H9 (cell line): ENCODE data around the gene ACTN4. TPM values are rescaled to one million over a fixed set of nuclear protein-coding genes. Genes with fewer than 3 reads are reported as not detected.

ENCODE experiments used
- DNase-seq: peaks from one replicate; pipeline ENCODE4 v3.0.0-alpha.2; 2017
- H2AFZ ChIP-seq: one replicate; pipeline ENCODE4 v1.6.1; 2013; ENCODE audit warnings: mild to moderate bottlenecking, low read length, control low read depth, moderate library complexity
- H2AK5ac ChIP-seq: 2 replicates; pipeline ENCODE4 v1.6.1; 2013; ENCODE audit warnings: low read length, control low read depth, mixed read lengths; ENCODE audit not compliant: insufficient read length
- H2BK120ac ChIP-seq: one replicate; pipeline ENCODE4 v1.6.1; 2013; ENCODE audit warnings: low read depth, mild to moderate bottlenecking, low read length, control low read depth, inconsistent platforms; ENCODE audit not compliant: poor library complexity, severe bottlenecking
- H2BK12ac ChIP-seq: 2 replicates; pipeline ENCODE4 v1.6.1; 2013; ENCODE audit warnings: low read length, control low read depth, mixed read lengths, low read depth; ENCODE audit not compliant: insufficient read length
- H2BK15ac ChIP-seq: 2 replicates; pipeline ENCODE4 v1.6.1; 2013; ENCODE audit warnings: low read depth, low read length, control low read depth
- H2BK20ac ChIP-seq: one replicate; pipeline ENCODE4 v1.6.1; 2013; ENCODE audit warnings: low read depth, mild to moderate bottlenecking, low read length, control low read depth, inconsistent platforms; ENCODE audit not compliant: poor library complexity, severe bottlenecking
- H2BK5ac ChIP-seq: 2 replicates; pipeline ENCODE4 v1.6.1; 2013; ENCODE audit warnings: low read length, control low read depth, mixed read lengths; ENCODE audit not compliant: insufficient read length
- H3K14ac ChIP-seq: 2 replicates; pipeline ENCODE4 v1.6.1; 2013; ENCODE audit warnings: low read length, control low read depth; ENCODE audit not compliant: insufficient read depth
- H3K18ac ChIP-seq: 2 replicates; pipeline ENCODE4 v1.6.1; 2013; ENCODE audit warnings: low read depth, mild to moderate bottlenecking, mixed read lengths, low read length, control low read depth; ENCODE audit not compliant: insufficient read length
- H3K23ac ChIP-seq: 2 replicates; pipeline ENCODE4 v1.6.1; 2013; ENCODE audit warnings: low read length, control low read depth, mixed read lengths, low read depth; ENCODE audit not compliant: insufficient read length
- H3K23me2 ChIP-seq: 2 replicates; pipeline ENCODE4 v1.6.1; 2013; ENCODE audit warnings: low read depth, mild to moderate bottlenecking, mixed read lengths, low read length, control low read depth; ENCODE audit not compliant: insufficient read length, poor library complexity, severe bottlenecking
- H3K27ac ChIP-seq: 2 replicates; pipeline ENCODE4 v1.5.1; 2013; ENCODE audit warnings: low read length, control low read depth, mixed read lengths, low read depth; ENCODE audit not compliant: insufficient read length
- H3K27me3 ChIP-seq: 2 replicates; pipeline ENCODE4 v1.6.1; 2013; ENCODE audit warnings: low read length, control low read depth, inconsistent platforms; ENCODE audit not compliant: insufficient read depth
- H3K4ac ChIP-seq: 2 replicates; pipeline ENCODE4 v1.6.1; 2013; ENCODE audit warnings: low read depth, mild to moderate bottlenecking, control low read depth, inconsistent platforms, low read length, moderate library complexity
- H3K4me1 ChIP-seq: 2 replicates; pipeline ENCODE4 v1.6.1; 2013; ENCODE audit warnings: low read length, control low read depth, inconsistent platforms; ENCODE audit not compliant: insufficient read depth
- H3K4me2 ChIP-seq: 2 replicates; pipeline ENCODE4 v1.6.1; 2013; ENCODE audit warnings: low read length, control low read depth, mixed read lengths; ENCODE audit not compliant: insufficient read length, insufficient read depth
- H3K56ac ChIP-seq: 2 replicates; pipeline ENCODE4 v1.6.1; 2013; ENCODE audit warnings: low read depth, mild to moderate bottlenecking, mixed read lengths, low read length, control low read depth; ENCODE audit not compliant: insufficient read length
- H3K79me1 ChIP-seq: 2 replicates; pipeline ENCODE4 v1.6.1; 2013; ENCODE audit warnings: low read depth, mild to moderate bottlenecking, moderate library complexity, low read length, control low read depth, inconsistent platforms; ENCODE audit not compliant: insufficient read depth, poor library complexity, severe bottlenecking
- H3K79me2 ChIP-seq: 2 replicates; pipeline ENCODE4 v1.6.1; 2013; ENCODE audit warnings: low read length, control low read depth, inconsistent platforms; ENCODE audit not compliant: insufficient read depth
- H3K9ac ChIP-seq: 2 replicates; pipeline ENCODE4 v1.6.1; 2013; ENCODE audit warnings: low read length, control low read depth, mixed read lengths; ENCODE audit not compliant: insufficient read length; ENCODE audit errors: extremely low read depth
- H3K9me3 ChIP-seq: one replicate; pipeline ENCODE4 v1.6.1; 2013; ENCODE audit warnings: low read depth, low read length, inconsistent platforms; ENCODE audit not compliant: control insufficient read depth
- H3T11ph ChIP-seq: one replicate; pipeline ENCODE4 v1.6.1; 2013; ENCODE audit warnings: mild to moderate bottlenecking, low read length, control low read depth, inconsistent platforms
- H4K20me1 ChIP-seq: one replicate; pipeline ENCODE4 v1.6.1; 2013; ENCODE audit not compliant: control insufficient read depth, insufficient read length, insufficient read depth
- H4K5ac ChIP-seq: 2 replicates; pipeline ENCODE4 v1.6.1; 2013; ENCODE audit warnings: low read depth, mild to moderate bottlenecking, mixed read lengths, low read length, control low read depth; ENCODE audit not compliant: insufficient read length
- H4K8ac ChIP-seq: replicated peaks from 2 replicates; pipeline ENCODE4 v1.6.1; 2013; ENCODE audit warnings: low read length, control low read depth, mixed read lengths, low read depth; ENCODE audit not compliant: insufficient read length
- H4K91ac ChIP-seq: 2 replicates; pipeline ENCODE4 v1.6.1; 2013; ENCODE audit warnings: low read depth, mild to moderate bottlenecking, moderate library complexity, mixed read lengths, low read length, control low read depth; ENCODE audit not compliant: insufficient read length
- H3K27ac Mint-ChIP-seq, 3 experiments: 2 replicates in 2 of 3; 3 replicates in 1 of 3; pipeline ENCODE4 v1.8.0; 2020 to 2021; ENCODE audit warnings: mixed read lengths in 3 of 3, mild to moderate bottlenecking in 1 of 3, moderate library complexity in 1 of 3
- H3K27me3 Mint-ChIP-seq: 2 replicates; pipeline ENCODE4 v1.8.0; 2021; ENCODE audit warnings: low read depth, mild to moderate bottlenecking, moderate library complexity, mixed read lengths
- H3K36me3 Mint-ChIP-seq, 3 experiments: 2 replicates in 2 of 3; 3 replicates in 1 of 3; pipeline ENCODE4 v1.8.0; 2020 to 2021; ENCODE audit warnings: low read depth in 3 of 3, mixed read lengths in 3 of 3; ENCODE audit not compliant: insufficient read depth in 1 of 3
- H3K4me1 Mint-ChIP-seq, 2 experiments: 2 replicates each; pipeline ENCODE4 v1.8.0; 2020; ENCODE audit warnings: mixed read lengths in 2 of 2
- H3K4me3 Mint-ChIP-seq, 2 experiments: 2 replicates in 1 of 2; 3 replicates in 1 of 2; pipeline ENCODE4 v1.8.0; 2020 to 2021; ENCODE audit warnings: mild to moderate bottlenecking in 2 of 2, mixed read lengths in 2 of 2, moderate library complexity in 1 of 2
- H3K9me3 Mint-ChIP-seq, 2 experiments: 2 replicates in 1 of 2; 3 replicates in 1 of 2; pipeline ENCODE4 v1.8.0; 2020; ENCODE audit warnings: mild to moderate bottlenecking in 2 of 2, mixed read lengths in 2 of 2, moderate library complexity in 1 of 2
- WGBS: extraction: QIAGEN DNeasy Blood & Tissue Kit; methylation state at CpG from one replicate; pipeline ENCODE4 v1.1.7; 2013; ENCODE audit warnings: missing lambda C conversion rate, low lambda C conversion rate, mixed read lengths; ENCODE audit not compliant: insufficient read length; ENCODE audit errors: extremely low coverage; 5-methylcytosine and 5-hydroxymethylcytosine counted together
- total RNA-seq: library from RNA; stranded (reverse); gene quantifications from 2 replicates; pipeline ENCODE4 v1.2.1, GENCODE V29; 2021
- TF ChIP-seq, protein P1 (sequence below): fragments of 200-600 bp; sonication (generic); conservative IDR thresholded peaks from 3 replicates; pipeline ENCODE4 v1.8.0; 2021; ENCODE audit warnings: antibody characterized with exemption, mild to moderate bottlenecking

ACTN4 gene
- total RNA-seq, 1 experiment from 2014 or later: 369 TPM

DNA sequence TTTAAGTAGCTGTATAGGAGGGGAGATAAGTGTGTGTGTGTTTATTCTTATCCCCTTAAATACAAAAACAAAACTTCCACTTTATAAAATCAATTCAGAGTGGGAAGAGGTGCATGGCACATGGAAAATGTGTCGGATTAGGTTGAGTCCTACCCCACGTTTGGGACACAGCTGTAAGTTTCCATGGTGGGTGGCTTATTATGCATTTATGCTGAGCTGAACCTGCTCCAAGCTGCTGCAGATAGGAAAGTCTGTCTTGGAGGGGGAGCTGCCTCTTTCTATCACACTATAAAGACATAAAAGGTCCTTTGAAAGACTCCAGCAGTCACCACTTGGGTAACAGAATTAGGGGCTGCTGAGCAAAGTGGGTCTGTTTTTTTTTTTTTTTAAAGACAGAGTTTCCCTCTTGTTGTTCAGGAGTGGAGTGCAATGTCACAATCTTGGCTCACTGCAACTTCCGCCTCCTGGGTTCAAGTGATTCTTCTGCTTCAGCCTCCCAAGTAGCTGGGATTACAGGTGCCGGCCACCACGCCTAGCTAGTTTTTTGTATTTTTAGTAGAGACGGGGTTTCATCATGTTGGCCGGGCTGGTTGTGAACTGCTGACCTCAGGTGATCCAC, 15.2 kb downstream of the ACTN4 start:
- Mint-ChIP-seq H3K9me3 (no peaks in the 10 kb centered on the region), H3K4me3 (no peak overlapping the region), H3K4me1 (peaks cover 79 to 83% of the 10 kb centered on the region in 2 experiments), H3K36me3 (peaks cover 6 to 8% (median 7%) of the 10 kb centered on the region in 3 experiments; a peak in 6 of 7 replicates), H3K27ac (peak overlapping the region; percentile 73 to 84 (median 84); a peak in 5 of 7 replicates), H3K27me3 (no peaks in the 10 kb centered on the region)
- no peaks in the 10 kb centered on the region for H3K27me3 ChIP-seq
- no peak overlapping the region for H2BK12ac ChIP-seq
- H3K56ac ChIP-seq: no peak overlapping the region
- H3K79me2 ChIP-seq: peaks cover 43% of the 10 kb centered on the region
- H4K20me1 ChIP-seq: no peaks in the 10 kb centered on the region
- no peak overlapping the region for H3K27ac ChIP-seq
- no peak overlapping the region for H2AFZ ChIP-seq
- H3K23ac ChIP-seq: no peak overlapping the region
- no peaks in the 10 kb centered on the region for H3K79me1 ChIP-seq
- no peak overlapping the region for H2BK15ac ChIP-seq
- TF ChIP-seq, protein P1, sequence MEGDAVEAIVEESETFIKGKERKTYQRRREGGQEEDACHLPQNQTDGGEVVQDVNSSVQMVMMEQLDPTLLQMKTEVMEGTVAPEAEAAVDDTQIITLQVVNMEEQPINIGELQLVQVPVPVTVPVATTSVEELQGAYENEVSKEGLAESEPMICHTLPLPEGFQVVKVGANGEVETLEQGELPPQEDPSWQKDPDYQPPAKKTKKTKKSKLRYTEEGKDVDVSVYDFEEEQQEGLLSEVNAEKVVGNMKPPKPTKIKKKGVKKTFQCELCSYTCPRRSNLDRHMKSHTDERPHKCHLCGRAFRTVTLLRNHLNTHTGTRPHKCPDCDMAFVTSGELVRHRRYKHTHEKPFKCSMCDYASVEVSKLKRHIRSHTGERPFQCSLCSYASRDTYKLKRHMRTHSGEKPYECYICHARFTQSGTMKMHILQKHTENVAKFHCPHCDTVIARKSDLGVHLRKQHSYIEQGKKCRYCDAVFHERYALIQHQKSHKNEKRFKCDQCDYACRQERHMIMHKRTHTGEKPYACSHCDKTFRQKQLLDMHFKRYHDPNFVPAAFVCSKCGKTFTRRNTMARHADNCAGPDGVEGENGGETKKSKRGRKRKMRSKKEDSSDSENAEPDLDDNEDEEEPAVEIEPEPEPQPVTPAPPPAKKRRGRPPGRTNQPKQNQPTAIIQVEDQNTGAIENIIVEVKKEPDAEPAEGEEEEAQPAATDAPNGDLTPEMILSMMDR: no peak
- H2AK5ac ChIP-seq: no peak overlapping the region
- no peak for DNase-seq
- H3K4ac ChIP-seq: no peak overlapping the region
- H2BK120ac ChIP-seq: no peak overlapping the region
- no peaks in the 10 kb centered on the region for H3K23me2 ChIP-seq
- no peak overlapping the region for H3T11ph ChIP-seq
- no peaks in the 10 kb centered on the region for H3K9me3 ChIP-seq
- WGBS: no CpG with 5 or more reads among the region's 7 CpGs
- no peak overlapping the region for H3K18ac ChIP-seq
- H3K4me1 ChIP-seq: peaks cover 43% of the 10 kb centered on the region
- H3K14ac ChIP-seq: no peak overlapping the region
- no peak overlapping the region for H2BK5ac ChIP-seq
- H4K8ac ChIP-seq: no peak overlapping the region
- no peak overlapping the region for H4K91ac ChIP-seq
- H3K4me2 ChIP-seq: no peak overlapping the region
- H4K5ac ChIP-seq: no peak overlapping the region
- no peak overlapping the region for H3K9ac ChIP-seq
- H2BK20ac ChIP-seq: no peak overlapping the region
